Psoas muscle (tissue), 8 donors: Measurements from ENCODE around the gene LOXL1. TPM values are rescaled to one million over a fixed set of nuclear protein-coding genes. Genes with fewer than 3 reads are reported as not detected.

ENCODE experiments used
- ATAC-seq, 4 donors: fragments of 200-7000 bp; cut with Tn5 transposase; one replicate each; pipeline ENCODE4 v1.9.1; 2020; ENCODE audit warnings: moderate library complexity in 3 of 4, mild to moderate bottlenecking in 2 of 4
- DNase-seq, 2 donors: peaks; one replicate each; pipeline ENCODE4 v3.0.0-alpha.2; 2020
- H3K27ac ChIP-seq: fragments of 200-600 bp; one replicate; pipeline ENCODE4 v1.8.0; 2022
- H3K27me3 ChIP-seq, 3 donors: fragments of 200-600 bp in 1 of 3; one replicate each; pipeline versions ENCODE4 v1.6.1 to v1.8.0; 2013 to 2022; ENCODE audit warnings: low read length in 2 of 3, mild to moderate bottlenecking in 2 of 3, moderate library complexity in 1 of 3; ENCODE audit not compliant: insufficient read depth in 3 of 3
- H3K36me3 ChIP-seq, 2 donors: fragments of 200-600 bp in 1 of 2; one replicate each; pipeline versions ENCODE4 v1.6.1 to v1.8.0; 2013 to 2022; ENCODE audit warnings: low read depth in 1 of 2, mild to moderate bottlenecking in 1 of 2, moderate library complexity in 1 of 2; ENCODE audit not compliant: insufficient read depth in 1 of 2
- H3K4me1 ChIP-seq: fragments of 200-600 bp; one replicate; pipeline ENCODE4 v1.8.0; 2022
- H3K4me3 ChIP-seq: fragments of 200-600 bp; one replicate; pipeline ENCODE4 v1.8.0; 2022; ENCODE audit warnings: mild to moderate bottlenecking
- H3K9me3 ChIP-seq: fragments of 200-600 bp; one replicate; pipeline ENCODE4 v1.8.0; 2022
- WGBS, 3 donors: extraction: QIAGEN DNeasy Blood & Tissue Kit; methylation state at CpG; one replicate each; pipeline versions ENCODE4 v1.1.6 to v1.1.7; 2013; 5-methylcytosine and 5-hydroxymethylcytosine counted together
- intact Hi-C, 2 donors: fragments of 100-400 bp; cut with DNase I; formaldehyde crosslinking; loops; one replicate each; pipeline versions ENCODE4 v1.11.0 to v1.14.2; 2022
- polyA plus RNA-seq, 3 donors: library from polyadenylated mRNA; stranded (reverse); fragments of 200-250 nt; gene quantifications; one replicate each; pipeline ENCODE4 v1.2.3, GENCODE V29; 2013
- total RNA-seq, 4 donors: library from RNA; stranded (reverse); fragmentation: NEBNext Ultra II Directional in 2 of 4; extraction: Animal tissue kit (Norgen Biotek cat#: 25700) in 2 of 4; gene quantifications; one replicate each; pipeline versions ENCODE4 v1.2.1 to v1.2.4, GENCODE V29; 2021 to 2023
- TF ChIP-seq, protein P1 (sequence below): fragments of 200-600 bp; IDR thresholded peaks from one replicate; pipeline ENCODE4 v1.8.0; 2022; ENCODE audit warnings: antibody characterized with exemption
- donor health status: healthy with polysubstance abuse.
- donor health status: DM: no; HTN: no; CAD: no; lungs with moderate emphysema.
- donor health status: Bipolar disorder and iron deficiency.
- donor health status: healthy.
- donor health status: DM: yes; HTN: yes; CAD: no.
- donor health status: DM: no; HTN: no; CAD: no.
- donor health status: DM: no; HTN: no; CAD: no.
- donor health status: DM: yes; HTN: yes; CAD: no.

The LOXL1 gene
- total and polyA plus RNA-seq, 7 donors, result 1.6 to 8.7 (median 5.1) TPM

DNA sequence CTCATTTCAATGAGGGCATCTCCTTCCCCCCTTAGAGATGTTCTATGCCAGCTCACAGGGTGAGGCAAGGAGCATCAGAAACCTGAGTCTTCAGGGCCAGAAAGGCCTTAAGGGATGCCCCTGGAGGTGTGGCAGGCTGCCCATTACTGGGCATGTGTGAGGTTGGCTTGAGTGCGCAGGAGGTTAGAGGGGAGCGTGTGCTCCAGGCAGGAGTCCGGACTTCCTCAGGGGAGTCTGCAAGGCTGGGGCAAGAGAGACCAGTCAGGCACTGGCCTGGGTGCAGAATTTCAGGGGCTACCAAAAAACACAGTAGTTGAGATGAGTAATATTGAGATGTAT lies 1.9 kb downstream of the LOXL1 start:
- ATAC-seq, result no peak
- intact Hi-C loops, result no loop called here
- TF ChIP-seq, protein P1, sequence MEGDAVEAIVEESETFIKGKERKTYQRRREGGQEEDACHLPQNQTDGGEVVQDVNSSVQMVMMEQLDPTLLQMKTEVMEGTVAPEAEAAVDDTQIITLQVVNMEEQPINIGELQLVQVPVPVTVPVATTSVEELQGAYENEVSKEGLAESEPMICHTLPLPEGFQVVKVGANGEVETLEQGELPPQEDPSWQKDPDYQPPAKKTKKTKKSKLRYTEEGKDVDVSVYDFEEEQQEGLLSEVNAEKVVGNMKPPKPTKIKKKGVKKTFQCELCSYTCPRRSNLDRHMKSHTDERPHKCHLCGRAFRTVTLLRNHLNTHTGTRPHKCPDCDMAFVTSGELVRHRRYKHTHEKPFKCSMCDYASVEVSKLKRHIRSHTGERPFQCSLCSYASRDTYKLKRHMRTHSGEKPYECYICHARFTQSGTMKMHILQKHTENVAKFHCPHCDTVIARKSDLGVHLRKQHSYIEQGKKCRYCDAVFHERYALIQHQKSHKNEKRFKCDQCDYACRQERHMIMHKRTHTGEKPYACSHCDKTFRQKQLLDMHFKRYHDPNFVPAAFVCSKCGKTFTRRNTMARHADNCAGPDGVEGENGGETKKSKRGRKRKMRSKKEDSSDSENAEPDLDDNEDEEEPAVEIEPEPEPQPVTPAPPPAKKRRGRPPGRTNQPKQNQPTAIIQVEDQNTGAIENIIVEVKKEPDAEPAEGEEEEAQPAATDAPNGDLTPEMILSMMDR, result no peak
- Histone ChIP-seq H3K4me1 (peaks cover 31% of the 10 kb centered on the region), H3K9me3 (no peaks in the 10 kb centered on the region), H3K27me3 (peaks cover 0 to 18% (median 10%) of the 10 kb centered on the region in 3 donors), H3K27ac (no peak overlapping the region), H3K4me3 (peak overlapping the region; percentile 66), H3K36me3 (no peaks in the 10 kb centered on the region)
- 60 to 88% (median 75%) methylated on average over 3 of the region's 3 CpGs for whole genome bisulfite sequencing, 3 donors
- peak in 1 of 2 donors; percentile 49 for DNase-seq

DNA sequence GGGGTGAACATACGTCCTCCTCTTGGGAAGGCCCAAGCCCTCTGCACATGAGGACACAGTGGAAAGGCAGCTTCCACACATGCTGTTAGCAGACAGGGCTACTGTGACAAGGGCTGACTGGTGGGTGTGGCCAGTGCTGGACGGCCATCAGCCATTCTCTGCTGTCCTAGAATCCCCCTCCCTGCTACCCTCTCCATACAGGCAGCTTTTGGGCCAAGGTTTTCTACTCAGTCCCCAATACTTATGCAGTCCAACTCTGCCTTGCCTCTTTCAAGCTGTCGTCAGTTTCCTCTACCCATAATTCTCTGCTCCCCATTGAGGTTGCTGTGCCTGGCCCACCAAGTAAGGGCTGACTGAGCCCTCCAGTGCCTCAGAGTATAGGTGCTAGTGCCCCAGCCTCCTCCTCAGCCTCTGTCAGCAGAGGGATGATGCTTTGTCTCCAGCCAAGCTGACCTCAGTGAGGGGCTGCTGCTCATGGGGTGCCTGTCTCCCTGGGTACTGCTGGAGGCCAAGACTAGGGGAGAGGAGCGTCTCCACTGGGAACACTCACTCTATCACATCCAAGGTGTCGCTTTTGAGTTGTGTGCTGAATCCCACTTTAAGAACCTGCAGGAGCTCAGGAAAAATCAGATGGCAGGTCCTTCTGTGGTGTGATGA lies 2.8 kb downstream of the LOXL1 start:
- DNase-seq, result peak in 1 of 2 donors; percentile 12
- intact Hi-C loops, result no loop called here
- no peak for ATAC-seq
- peaks cover 23% of the 10 kb centered on the region for H3K4me1 ChIP-seq
- H3K9me3 ChIP-seq, result no peaks in the 10 kb centered on the region
- TF ChIP-seq, protein P1, result no peak
- peaks cover 0 to 18% (median 10%) of the 10 kb centered on the region in 3 donors for H3K27me3 ChIP-seq
- 81 to 84% (median 84%) methylated on average over 5 of the region's 5 CpGs for WGBS, 3 donors
- no peaks in the 10 kb centered on the region for H3K36me3 ChIP-seq
- H3K27ac ChIP-seq, result no peak overlapping the region
- no peak overlapping the region for H3K4me3 ChIP-seq

DNA sequence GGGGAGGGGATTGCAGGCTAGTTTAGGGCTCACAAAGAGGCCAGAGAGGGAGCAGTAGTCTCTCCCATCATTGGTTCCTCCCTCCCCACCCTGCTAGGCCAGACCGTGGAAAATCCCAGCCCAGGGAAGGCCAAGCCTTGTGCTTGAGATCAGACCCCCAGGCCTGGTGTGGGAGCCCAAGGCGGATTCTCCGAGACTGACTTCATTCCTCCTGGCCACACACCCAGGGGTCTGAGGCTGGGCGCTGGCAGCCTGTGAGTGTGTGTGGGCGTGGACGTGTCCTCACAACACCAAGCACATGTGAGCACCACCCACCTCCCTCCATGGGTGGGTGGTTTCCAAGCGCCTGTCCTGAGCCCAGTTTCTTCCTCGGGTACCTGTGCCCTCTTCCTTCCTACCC lies 4.1 kb downstream of the LOXL1 start:
- H3K4me3 ChIP-seq, result no peak overlapping the region
- DNase-seq (peak; percentile 68 to 75), ATAC-seq (no peak)
- intact Hi-C loops, result no loop called here
- H3K36me3 ChIP-seq, result no peaks in the 10 kb centered on the region
- WGBS, 3 donors, result 66 to 84% (median 74%) methylated on average over 7 to 8 of the region's 8 CpGs
- TF ChIP-seq, protein P1, result no peak
- peaks cover 17% of the 10 kb centered on the region for H3K4me1 ChIP-seq
- no peaks in the 10 kb centered on the region for H3K9me3 ChIP-seq
- H3K27me3 ChIP-seq, result peaks cover 0 to 18% (median 10%) of the 10 kb centered on the region in 3 donors
- H3K27ac ChIP-seq, result no peak overlapping the region

DNA sequence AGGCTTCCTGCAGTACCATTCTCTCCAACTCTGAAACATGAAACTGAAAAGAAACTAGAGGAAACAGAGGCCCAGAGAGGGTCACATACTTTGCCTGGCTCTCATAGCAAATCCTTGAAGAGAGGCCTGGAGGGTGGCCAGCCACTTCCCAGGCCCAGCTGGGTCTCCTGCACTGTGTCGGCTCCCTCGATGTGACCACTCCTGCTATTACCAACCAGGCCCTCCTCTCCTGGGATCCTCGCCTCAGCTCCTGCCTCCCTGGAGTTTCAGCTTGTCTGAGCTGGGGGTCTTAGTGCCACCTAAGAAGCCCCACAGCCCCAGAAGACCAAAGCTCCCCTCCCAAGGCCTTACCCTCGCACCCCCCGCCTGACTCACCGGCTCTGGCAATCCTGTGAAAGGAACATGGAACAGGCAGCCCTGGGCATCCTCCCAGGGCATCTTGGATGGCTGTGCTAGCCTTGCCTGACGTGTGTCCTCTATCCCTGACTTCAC lies 4.6 kb downstream of the LOXL1 start:
- H3K27ac ChIP-seq, result no peak overlapping the region
- peaks cover 17% of the 10 kb centered on the region for H3K4me1 ChIP-seq
- WGBS, 3 donors, result 62 to 68% (median 62%) methylated on average over 7 of the region's 7 CpGs
- intact Hi-C loops, result no loop called here
- no peaks in the 10 kb centered on the region for H3K9me3 ChIP-seq
- no peaks in the 10 kb centered on the region for H3K36me3 ChIP-seq
- TF ChIP-seq, protein P1, result no peak
- peaks cover 0 to 18% (median 10%) of the 10 kb centered on the region in 3 donors for H3K27me3 ChIP-seq
- peak in 2 of 4 donors; percentile 18 to 24 for ATAC-seq
- peak; percentile 69 to 82 for DNase-seq
- no peak overlapping the region for H3K4me3 ChIP-seq
